GM19372 (cell line): ENCODE measurements around the gene PITPNB.

ENCODE experiments used
- ATAC-seq: cut with Tn5 transposase; IDR thresholded peaks from one replicate; pipeline ENCODE4 v1.9.1; 2021; ENCODE audit warnings: mild to moderate bottlenecking, low read depth, moderate library complexity; ENCODE audit not compliant: unreplicated experiment

The PITPNB gene

DNA sequence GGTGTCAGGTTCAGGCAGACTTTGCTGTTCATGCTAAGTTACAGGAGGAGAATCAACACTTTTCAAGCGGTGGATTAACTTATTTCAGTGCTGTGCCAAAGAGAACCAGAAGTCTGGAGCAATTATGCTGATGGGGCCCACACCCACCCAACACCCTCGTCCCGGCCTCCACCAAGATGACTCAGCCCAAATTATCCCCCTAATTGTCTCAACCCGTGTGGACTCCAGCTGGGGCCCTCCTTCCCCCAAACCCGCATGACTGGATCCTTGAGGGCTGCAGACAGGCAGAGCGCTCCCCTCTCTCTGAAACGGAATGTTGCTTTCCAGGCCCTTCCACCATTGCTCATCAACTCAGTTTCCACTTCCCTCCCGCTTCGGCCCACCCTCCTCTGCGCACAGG lies 82.9 kb downstream of the PITPNB start:
- no peak for ATAC-seq

DNA sequence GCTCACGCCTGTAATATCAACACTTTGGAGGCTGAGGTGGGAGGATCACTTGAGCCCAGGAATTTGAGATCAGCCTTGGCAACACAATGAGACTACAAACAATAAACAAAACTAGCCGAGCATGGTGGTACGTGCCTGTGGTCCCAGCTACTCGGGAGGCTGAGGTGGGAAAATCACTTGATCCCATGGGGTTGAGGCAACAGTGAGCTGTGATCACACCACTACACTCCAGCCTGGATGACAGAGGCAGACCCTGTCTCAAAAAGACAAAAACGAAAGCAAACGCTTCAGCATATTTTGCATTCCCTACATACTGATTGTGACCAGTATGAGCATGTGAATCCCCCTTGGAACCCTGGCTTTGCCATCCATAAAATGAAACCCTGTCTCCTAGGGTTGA lies 83.6 kb downstream of the PITPNB start:
- ATAC-seq: no peak

- no peak for ATAC-seq
Measured at GRCh38 chr22:27834364-27835185, 84.5 kb downstream of the PITPNB start.

DNA sequence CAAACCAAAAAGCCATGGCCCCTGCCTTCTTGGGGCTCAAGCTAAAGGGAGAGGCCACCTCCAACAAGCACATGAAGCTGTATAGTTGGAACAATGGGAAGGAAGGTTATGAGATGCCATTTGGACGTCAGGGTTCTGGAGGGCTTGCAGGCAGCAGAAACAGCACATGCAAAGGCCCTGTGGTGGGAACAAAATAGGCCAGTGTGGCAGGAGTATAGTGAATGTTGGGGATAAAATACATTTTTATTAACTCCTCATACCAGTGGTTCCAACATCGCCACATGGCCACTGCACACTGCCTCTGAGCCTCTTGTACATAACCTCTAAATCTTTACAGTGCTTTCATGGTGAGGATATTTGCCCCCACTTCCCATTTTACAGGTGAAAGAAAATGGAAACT lies 85.3 kb downstream of the PITPNB start:
- no peak for ATAC-seq

DNA sequence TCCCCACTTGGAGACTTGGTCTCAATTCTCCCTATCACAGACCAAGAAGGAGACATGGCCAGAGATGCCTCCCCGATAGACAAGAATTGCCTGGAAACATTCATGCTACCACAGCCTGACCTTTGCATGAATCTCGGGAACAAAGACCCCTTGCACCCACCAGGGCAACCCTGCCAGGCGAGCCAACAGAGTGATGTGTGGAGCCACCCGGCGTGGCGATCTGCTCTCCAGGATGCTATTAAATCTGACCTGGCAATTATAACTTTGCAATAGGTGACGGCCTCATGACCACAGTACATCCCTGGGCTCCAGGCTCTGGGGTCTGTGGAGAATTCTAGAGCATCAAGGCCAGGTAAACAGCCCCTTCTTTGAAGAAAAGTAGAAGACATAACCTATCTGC lies 86.5 kb downstream of the PITPNB start:
- ATAC-seq: no peak

DNA sequence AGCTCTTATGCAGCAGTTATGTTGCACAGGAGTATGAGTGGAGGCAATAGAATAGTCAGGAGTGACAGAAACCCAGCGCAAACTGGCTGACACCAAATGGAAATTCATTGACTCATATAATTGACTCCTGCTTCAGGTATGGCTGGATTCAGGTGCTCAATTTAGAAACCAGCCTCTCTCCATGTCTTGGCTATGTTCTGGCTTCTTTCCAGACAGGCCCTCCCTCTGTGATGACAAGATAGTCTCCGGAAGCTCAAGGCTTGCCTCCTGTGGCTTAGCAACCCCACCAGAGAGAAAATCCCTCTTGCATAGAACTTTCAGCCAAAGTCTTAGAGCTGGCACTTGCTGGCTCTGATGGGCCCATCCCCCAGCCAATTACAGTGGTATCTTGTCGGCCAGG lies 89.4 kb downstream of the PITPNB start:
- ATAC-seq: no peak

DNA sequence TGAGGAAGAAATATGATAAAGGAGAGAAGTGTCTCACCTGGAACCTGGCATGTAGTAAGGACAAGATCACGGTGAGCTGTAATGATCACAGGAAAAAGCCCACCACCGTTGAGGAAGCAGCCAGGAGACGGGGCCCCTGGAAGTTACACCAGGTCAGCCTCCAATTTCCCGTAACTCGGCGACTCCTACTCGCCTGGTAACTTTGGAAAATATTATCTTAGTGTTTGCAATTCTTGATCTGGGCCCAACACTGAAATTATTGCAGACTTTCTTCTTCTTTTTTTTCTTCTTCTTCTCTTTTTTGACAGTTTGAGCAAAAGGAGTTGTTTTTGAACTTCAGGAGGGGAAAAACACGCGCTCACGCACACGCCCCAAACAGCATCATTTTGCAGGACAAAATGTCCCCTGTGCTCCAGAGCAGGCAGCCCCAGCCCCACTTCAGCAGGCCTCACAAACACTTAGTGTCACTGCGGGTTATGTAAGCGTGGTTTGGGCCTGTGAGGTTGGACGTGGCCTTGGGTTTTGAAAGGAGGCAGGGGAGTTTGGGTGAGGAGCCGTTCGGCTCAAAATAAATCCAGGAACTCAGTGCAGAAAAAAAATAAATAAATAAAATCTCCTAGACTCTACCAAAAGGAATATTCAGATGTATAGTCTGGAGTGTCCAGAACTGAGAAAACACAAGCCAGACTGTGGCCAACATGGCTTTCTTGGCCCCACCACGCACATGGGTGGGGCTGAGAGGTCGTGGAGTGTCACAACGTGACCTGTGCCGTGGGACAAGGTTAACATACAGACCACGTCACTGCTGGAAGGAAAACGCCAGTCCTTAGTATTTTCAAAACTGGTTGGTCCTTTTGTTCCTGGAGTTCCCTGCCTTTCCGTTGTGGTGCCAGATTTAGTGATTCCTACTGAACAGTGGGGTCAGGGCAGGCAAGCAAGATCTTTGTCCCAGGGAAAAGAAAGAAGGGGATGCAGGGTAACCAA lies 91.2 kb downstream of the PITPNB start:
- ATAC-seq: no peak

DNA sequence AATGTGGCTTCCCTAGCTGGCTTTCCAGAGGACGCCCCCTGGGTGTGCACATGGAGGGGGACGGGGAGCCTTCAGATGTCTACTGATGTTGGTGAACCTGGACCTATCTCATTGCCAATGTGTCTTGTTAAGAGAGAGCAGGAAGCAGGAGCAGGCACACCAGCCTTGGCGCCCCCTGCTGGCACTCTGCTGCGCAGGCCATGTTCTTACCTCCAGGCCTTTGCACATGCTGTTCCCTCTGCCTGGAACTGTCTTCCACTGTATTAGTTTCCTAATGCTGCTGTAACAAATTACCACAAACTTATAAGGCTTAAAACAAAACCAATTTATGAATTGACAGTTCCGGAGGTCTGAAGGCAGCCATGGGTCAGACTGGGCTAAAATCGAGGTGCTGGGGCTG lies 93.9 kb downstream of the PITPNB start:
- no peak for ATAC-seq

DNA sequence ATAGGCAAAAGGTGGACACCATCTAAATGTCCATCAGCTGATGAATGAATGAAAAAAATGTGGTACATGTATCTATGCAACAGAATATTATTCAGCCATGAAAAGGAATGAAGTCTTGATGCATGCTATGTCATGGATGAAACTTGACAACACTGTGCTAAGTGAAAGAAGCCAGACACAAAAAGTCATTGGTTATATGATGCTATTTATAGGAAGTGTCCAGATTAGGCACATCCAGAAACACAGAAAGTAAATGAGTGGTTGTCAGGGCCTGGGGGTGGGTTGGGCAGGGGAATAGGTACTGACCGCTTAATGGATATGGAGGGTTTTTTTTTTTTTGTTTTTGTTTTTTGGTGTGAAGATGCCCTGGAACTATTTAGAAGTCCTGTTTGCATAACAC lies 95.8 kb downstream of the PITPNB start:
- no peak for ATAC-seq

- ATAC-seq: no peak
Measured at GRCh38 chr22:27820896-27821866, 97.9 kb downstream of the PITPNB start.

- ATAC-seq: no peak
Measured at GRCh38 chr22:27816552-27816951, 102.5 kb downstream of the PITPNB start.

- no peak for ATAC-seq
Measured at GRCh38 chr22:27815826-27816530, 103.1 kb downstream of the PITPNB start.

DNA sequence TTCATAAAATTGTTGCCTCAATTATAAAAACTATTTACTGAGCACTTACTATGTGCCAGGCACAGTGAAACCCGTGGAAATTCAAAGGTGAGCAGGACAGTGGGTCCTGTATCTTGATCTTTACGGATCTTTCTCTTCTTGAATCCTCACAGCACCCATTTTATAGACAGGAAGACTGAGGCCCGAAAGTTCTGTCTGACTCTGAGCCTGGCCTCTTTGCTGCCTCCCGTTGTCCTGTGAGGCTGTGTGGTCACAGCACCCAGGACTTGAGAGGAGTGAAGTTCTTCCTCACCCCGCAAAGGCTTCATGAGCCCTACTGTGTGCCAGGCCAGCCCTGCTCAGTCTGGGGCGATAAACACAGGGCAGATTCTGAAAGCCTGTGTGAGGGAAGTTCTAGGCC lies 104.1 kb downstream of the PITPNB start:
- no peak for ATAC-seq

- ATAC-seq: no peak
Measured at GRCh38 chr22:27811778-27812177, 107.3 kb downstream of the PITPNB start.

GRCh38 chr22:27810609-27811151 lies 108.4 kb downstream of the PITPNB start:
- ATAC-seq: no peak

GRCh38 chr22:27809700-27810608 lies 109.1 kb downstream of the PITPNB start:
- ATAC-seq: no peak

DNA sequence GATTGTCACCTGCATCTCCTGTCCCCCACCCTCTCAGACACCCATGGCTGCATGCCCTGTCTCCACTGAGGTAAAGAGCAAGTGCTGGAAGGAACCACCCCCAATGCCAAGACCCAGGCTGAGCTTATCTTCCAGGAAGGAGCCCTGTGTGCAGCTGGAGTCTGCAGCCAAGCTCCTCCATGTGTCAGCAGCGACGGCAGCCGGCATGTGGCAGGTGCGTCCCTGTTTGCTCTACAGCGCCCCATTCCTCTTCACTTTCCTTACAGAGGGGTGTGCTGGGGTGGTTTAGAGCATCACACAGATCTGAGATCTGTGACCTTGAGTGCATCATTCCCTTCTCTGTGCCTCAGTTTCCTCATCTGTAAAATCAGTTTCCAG lies 109.8 kb downstream of the PITPNB start:
- no peak for ATAC-seq

- no peak for ATAC-seq
Measured at GRCh38 chr22:27808451-27809225, 110.4 kb downstream of the PITPNB start.
